Astrocyte (in vitro differentiated cells and primary cell): Measurements from ENCODE around the gene MCTP1.

Experiments
- CTCF ChIP-seq: IDR thresholded peaks from 2 replicates; pipeline ENCODE4 v1.5.1; 2011; ENCODE audit warnings: low read depth, mild to moderate bottlenecking, inconsistent platforms, low read length, moderate library complexity; ENCODE audit not compliant: insufficient read depth
- EZH2 ChIP-seq: IDR thresholded peaks from 2 replicates; pipeline ENCODE4 v1.6.1; 2012; ENCODE audit warnings: mild to moderate bottlenecking, low read length, inconsistent platforms; ENCODE audit not compliant: insufficient read depth

- TF ChIP-seq CTCF (peak; percentile 34), EZH2 (no peak)
Measured at GRCh38 chr5:94693043-94693822, 591.7 kb downstream of the MCTP1 start.
